PC-3 (cell line): ENCODE measurements around the gene HABP4.

ENCODE experiments used
- CTCF ChIP-seq: fragments of 300-600 bp; sonication (generic); conservative IDR thresholded peaks from 2 replicates; pipeline ENCODE4 v1.5.1; 2017; ENCODE audit warnings: antibody characterized with exemption, low read depth, mild to moderate bottlenecking, low read length
- EZH2 ChIP-seq: fragments of 300-600 bp; sonication (generic); IDR thresholded peaks from one replicate; pipeline ENCODE4 v1.6.1; 2017; ENCODE audit warnings: antibody characterized with exemption, mild to moderate bottlenecking, low read length; ENCODE audit not compliant: unreplicated experiment

GRCh38 chr9:96413302-96414221 lies 36.4 kb upstream of the HABP4 start:
- TF ChIP-seq CTCF (no peak), EZH2 (no peak)
